Astrocyte (in vitro differentiated cells and primary cell): ENCODE results near the gene ATG7. TPM values are rescaled to one million over a fixed set of nuclear protein-coding genes. Genes with fewer than 3 reads are reported as not detected.

Experiments
- DNase-seq: peaks from one replicate; pipeline ENCODE4 v3.0.0-alpha.2; 2010; ENCODE audit warnings: low read depth
- FAIRE-seq: peaks from 2 replicates; lab custom pipeline; 2011; peaks lifted over from hg19 to GRCh38; lab: Jason Lieb, UNC
- H2AFZ ChIP-seq: 2 replicates; pipeline ENCODE4 v1.6.0; 2012; ENCODE audit warnings: low read depth, low read length, inconsistent platforms
- H3K27ac ChIP-seq: 2 replicates; pipeline ENCODE4 v1.5.1; 2011; ENCODE audit warnings: low read depth, low read length, inconsistent platforms
- H3K27me3 ChIP-seq: 2 replicates; pipeline ENCODE4 v1.6.0; 2011; ENCODE audit warnings: low read length, inconsistent platforms; ENCODE audit not compliant: insufficient read depth
- H3K36me3 ChIP-seq: 2 replicates; pipeline ENCODE4 v1.5.1; 2011; ENCODE audit warnings: low read length, inconsistent platforms; ENCODE audit not compliant: insufficient read depth
- H3K4me1 ChIP-seq: 2 replicates; pipeline ENCODE4 v1.5.1; 2011; ENCODE audit warnings: low read length, inconsistent platforms; ENCODE audit not compliant: insufficient read depth
- H3K4me2 ChIP-seq: 2 replicates; pipeline ENCODE4 v1.6.0; 2012; ENCODE audit warnings: low read length, inconsistent platforms
- H3K4me3 ChIP-seq: 2 replicates; pipeline ENCODE4 v1.5.1; 2011; ENCODE audit warnings: low read depth, mild to moderate bottlenecking, low read length, inconsistent platforms; ENCODE audit not compliant: insufficient read depth
- H3K79me2 ChIP-seq: 2 replicates; pipeline ENCODE4 v1.6.0; 2012; ENCODE audit warnings: mild to moderate bottlenecking, low read length, inconsistent platforms; ENCODE audit not compliant: insufficient read depth
- H3K9ac ChIP-seq: 2 replicates; pipeline ENCODE4 v1.6.0; 2012; ENCODE audit warnings: mild to moderate bottlenecking, low read length, inconsistent platforms
- H3K9me3 ChIP-seq: 2 replicates; pipeline ENCODE4 v1.5.1; 2012; ENCODE audit warnings: low read depth, mild to moderate bottlenecking, low read length, inconsistent platforms; ENCODE audit not compliant: insufficient read depth
- H4K20me1 ChIP-seq: 2 replicates; pipeline ENCODE4 v1.6.0; 2012; ENCODE audit warnings: low read length, inconsistent platforms; ENCODE audit not compliant: insufficient read depth
- H3K27ac Mint-ChIP-seq: one replicate; pipeline ENCODE4 v1.8.0; 2021; ENCODE audit warnings: mild to moderate bottlenecking, mixed read lengths; ENCODE audit not compliant: unreplicated experiment
- H3K27me3 Mint-ChIP-seq: one replicate; pipeline ENCODE4 v1.8.0; 2021; ENCODE audit warnings: low read depth, mixed read lengths; ENCODE audit not compliant: unreplicated experiment
- H3K36me3 Mint-ChIP-seq: one replicate; pipeline ENCODE4 v1.8.0; 2021; ENCODE audit warnings: low read depth, mixed read lengths; ENCODE audit not compliant: unreplicated experiment
- H3K4me1 Mint-ChIP-seq: one replicate; pipeline ENCODE4 v1.8.0; 2021; ENCODE audit warnings: low read depth, mixed read lengths; ENCODE audit not compliant: unreplicated experiment
- H3K4me3 Mint-ChIP-seq: one replicate; pipeline ENCODE4 v1.8.0; 2021; ENCODE audit warnings: mild to moderate bottlenecking, moderate library complexity, mixed read lengths; ENCODE audit not compliant: unreplicated experiment
- H3K9me3 Mint-ChIP-seq: one replicate; pipeline ENCODE4 v1.8.0; 2021; ENCODE audit warnings: mild to moderate bottlenecking, mixed read lengths; ENCODE audit not compliant: unreplicated experiment
- CTCF ChIP-seq: IDR thresholded peaks from 2 replicates; pipeline ENCODE4 v1.5.1; 2011; ENCODE audit warnings: low read depth, mild to moderate bottlenecking, inconsistent platforms, low read length, moderate library complexity; ENCODE audit not compliant: insufficient read depth
- EZH2 ChIP-seq: IDR thresholded peaks from 2 replicates; pipeline ENCODE4 v1.6.1; 2012; ENCODE audit warnings: mild to moderate bottlenecking, low read length, inconsistent platforms; ENCODE audit not compliant: insufficient read depth
- total RNA-seq: library from RNA; stranded (reverse); gene quantifications from 2 replicates; pipeline ENCODE4 v1.2.1, GENCODE V29; 2021

Gene ATG7
- total RNA-seq, 1 donor from 2014 or later, result 29.5 TPM

GRCh38 chr3:11452885-11453847 is 181.0 kb downstream of the ATG7 start:
- H3K9me3 ChIP-seq, result no peaks in the 10 kb centered on the region
- peaks cover 30% of the 10 kb centered on the region for H3K4me1 ChIP-seq
- no peaks in the 10 kb centered on the region for H3K27me3 ChIP-seq
- no peaks in the 10 kb centered on the region for H3K27me3 Mint-ChIP-seq
- no peak overlapping the region for H2AFZ ChIP-seq
- no peaks in the 10 kb centered on the region for H4K20me1 ChIP-seq
- no peak overlapping the region for H3K4me3 ChIP-seq
- H3K79me2 ChIP-seq, result peaks cover 3% of the 10 kb centered on the region
- peak overlapping the region; percentile 56 for H3K27ac Mint-ChIP-seq
- H3K36me3 Mint-ChIP-seq, result peaks cover 5% of the 10 kb centered on the region
- peak overlapping the region; percentile 69 for H3K27ac ChIP-seq
- DNase-seq (peak; percentile 93), FAIRE-seq (peak; percentile 95)
- peak overlapping the region; percentile 50 for H3K4me2 ChIP-seq
- H3K9ac ChIP-seq, result peak overlapping the region; percentile 32
- no peaks in the 10 kb centered on the region for H3K36me3 ChIP-seq
- H3K9me3 Mint-ChIP-seq, result peaks cover 3% of the 10 kb centered on the region
- TF ChIP-seq EZH2, result no peak
- no peak for TF ChIP-seq CTCF
- no peak overlapping the region for H3K4me3 Mint-ChIP-seq
- H3K4me1 Mint-ChIP-seq, result peaks cover 22% of the 10 kb centered on the region

GRCh38 chr3:11455956-11456355 is 183.8 kb downstream of the ATG7 start:
- Mint-ChIP-seq H3K36me3 (peaks cover 8% of the 10 kb centered on the region), H3K4me3 (no peak overlapping the region), H3K27ac (no peak overlapping the region), H3K4me1 (peaks cover 19% of the 10 kb centered on the region), H3K9me3 (no peaks in the 10 kb centered on the region), H3K27me3 (no peaks in the 10 kb centered on the region)
- Histone ChIP-seq H3K27ac (peak overlapping the region; percentile 63), H3K36me3 (no peaks in the 10 kb centered on the region), H3K9ac (no peak overlapping the region), H3K9me3 (no peaks in the 10 kb centered on the region), H3K4me3 (no peak overlapping the region), H3K4me2 (peak overlapping the region; percentile 3), H3K27me3 (no peaks in the 10 kb centered on the region), H3K4me1 (peaks cover 43% of the 10 kb centered on the region), H2AFZ (no peak overlapping the region), H4K20me1 (no peaks in the 10 kb centered on the region), H3K79me2 (peaks cover 3% of the 10 kb centered on the region)
- DNase-seq, result peak; percentile 85
- no peak for TF ChIP-seq CTCF
- no peak for TF ChIP-seq EZH2
- FAIRE-seq, result no peak

GRCh38 chr3:11457135-11457534 is 184.9 kb downstream of the ATG7 start:
- Histone ChIP-seq H3K79me2 (peaks cover 3% of the 10 kb centered on the region), H3K9me3 (no peaks in the 10 kb centered on the region), H3K27ac (no peak overlapping the region), H3K4me1 (peaks cover 43% of the 10 kb centered on the region), H3K27me3 (no peaks in the 10 kb centered on the region), H3K4me2 (no peak overlapping the region), H2AFZ (no peak overlapping the region), H4K20me1 (no peaks in the 10 kb centered on the region), H3K36me3 (no peaks in the 10 kb centered on the region), H3K4me3 (no peak overlapping the region), H3K9ac (no peak overlapping the region)
- FAIRE-seq, result no peak
- no peak overlapping the region for H3K27ac Mint-ChIP-seq
- TF ChIP-seq EZH2, result no peak
- no peak for TF ChIP-seq CTCF
- H3K36me3 Mint-ChIP-seq, result peaks cover 11% of the 10 kb centered on the region
- DNase-seq, result no peak
- H3K4me3 Mint-ChIP-seq, result no peak overlapping the region
- peaks cover 19% of the 10 kb centered on the region for H3K4me1 Mint-ChIP-seq
- H3K27me3 Mint-ChIP-seq, result no peaks in the 10 kb centered on the region
- H3K9me3 Mint-ChIP-seq, result no peaks in the 10 kb centered on the region
